Measurements from ENCODE around the gene RBCK1. TPM values are rescaled to one million over a fixed set of nuclear protein-coding genes. Genes with fewer than 3 reads are reported as not detected.

The RBCK1 gene
- total and polyA plus RNA-seq, 9 of the 15 experiments (the other 6 are each of a cell fraction or from before 2014, with no cell fraction given) = 5.9 to 59.3 (median 26.5) TPM

- TF ChIP-seq FOXO4 (CRISPR knock-in tag; IDR thresholded peaks at IDR 0.05) (no peak), ZNF584 (CRISPR knock-in tag; IDR thresholded peaks at IDR 0.05; ENCODE audit: low read depth) (peak; percentile 40; the same call in 1 of the 2 replicates), ZNF133 (CRISPR knock-in tag; IDR thresholded peaks at IDR 0.05) (no peak), SOX6 (IDR thresholded peaks at IDR 0.05) (peak; percentile 95), SLC30A9 (CRISPR knock-in tag; IDR thresholded peaks at IDR 0.05) (no peak), HCFC1 (IDR thresholded peaks at IDR 0.05; ENCODE audit: low read depth, low read length) (no peak), TSC22D4 (tag; IDR thresholded peaks at IDR 0.05) (no peak), PHF8 (IDR thresholded peaks at IDR 0.05; ENCODE audit: borderline replicate concordance, low read length) (no peak), ZNF395 (CRISPR knock-in tag; IDR thresholded peaks at IDR 0.05) (peak; percentile 27; the same call in 1 of the 2 replicates), MCM2 (IDR thresholded peaks at IDR 0.05; ENCODE audit: low read depth) (no peak), EGR1 (conservative IDR thresholded peaks at IDR 0.05) (no peak; the same call in 1 of the 2 replicates), SFPQ (IDR thresholded peaks at IDR 0.05; ENCODE audit: low read depth, low read length) (no peak), CBX8 (IDR thresholded peaks at IDR 0.05; ENCODE audit: borderline replicate concordance, extremely low read depth, low read depth, low read length, poor library complexity, severe bottlenecking) (no peak), HDAC1 (IDR thresholded peaks at IDR 0.05) (no peak; a peak in 1 of 4 replicates), MCM3 (IDR thresholded peaks at IDR 0.05) (no peak), SRF (CRISPR knock-in tag; IDR thresholded peaks at IDR 0.05) (no peak), RBBP5 (IDR thresholded peaks at IDR 0.05; ENCODE audit: borderline replicate concordance, insufficient read depth, low read length, poor library complexity, severe bottlenecking) (no peak), EWSR1 (IDR thresholded peaks at IDR 0.05; ENCODE audit: borderline replicate concordance, low read depth, partially characterized antibody) (no peak), CEBPG (CRISPR knock-in tag; IDR thresholded peaks at IDR 0.05) (peak; percentile 99), CEBPG (tag; conservative IDR thresholded peaks at IDR 0.05 in 1 of 2, IDR thresholded peaks at IDR 0.05 in 1 of 2) (peak; percentile 95 to 100), ZNF184 (CRISPR knock-in tag; IDR thresholded peaks at IDR 0.05) (no peak), TEAD1 (CRISPR knock-in tag; IDR thresholded peaks at IDR 0.05) (0 out of 4 replicates have a peak, but pooled peaks of 1 of the 2 experiments have one; percentile 2), ARHGAP35 (IDR thresholded peaks at IDR 0.05; ENCODE audit: partially characterized antibody) (no peak)
Observed at GRCh38 chr20:401682-402495, 6.2 kb upstream of the RBCK1 start (continued).
